Peyer's patch (tissue), 4 donors: ENCODE data around the gene CA7. TPM values are rescaled to one million over a fixed set of nuclear protein-coding genes. Genes with fewer than 3 reads are reported as not detected.
A peak's percentile ranks its signal among the peaks of the same experiment; 100 is the strongest.

Experiments used
- DNase-seq, 3 donors: peaks; one replicate each; pipeline ENCODE4 v3.0.0-alpha.2; 2017 to 2019
- H3K27ac ChIP-seq, 4 donors: fragments of 200-600 bp; sonication (generic); one replicate each; pipeline ENCODE4 v1.5.1; 2016 to 2019
- H3K27me3 ChIP-seq, 2 donors: fragments of 200-600 bp; sonication (generic); one replicate each; pipeline ENCODE4 v1.5.1; 2019
- H3K36me3 ChIP-seq, 3 donors: fragments of 200-600 bp; sonication (generic); one replicate each; pipeline ENCODE4 v1.5.1; 2016 to 2019
- H3K4me1 ChIP-seq, 4 donors: fragments of 200-600 bp; sonication (generic); one replicate each; pipeline ENCODE4 v1.5.1; 2016 to 2019
- H3K4me3 ChIP-seq, 4 donors: fragments of 200-600 bp; sonication (generic); 1 replicate in 3 of 4; 2 replicates in 1 of 4; pipeline ENCODE4 v1.5.1; 2016 to 2019; ENCODE audit warnings: mild to moderate bottlenecking in 1 of 4
- H3K9me3 ChIP-seq, 4 donors: fragments of 200-600 bp; sonication (generic); one replicate each; pipeline ENCODE4 v1.5.1; 2016 to 2019; ENCODE audit warnings: mild to moderate bottlenecking in 1 of 4
- POLR2A ChIP-seq, 2 donors: fragments of 450-650 bp; IDR thresholded peaks; one replicate each; pipeline ENCODE4 v1.5.1; 2017; ENCODE audit warnings: antibody characterized with exemption in 2 of 2, mild to moderate bottlenecking in 2 of 2, moderate library complexity in 2 of 2
- total RNA-seq, 4 donors: library from RNA; depleted of rRNA; stranded (reverse); fragments of >200 nt; gene quantifications; one replicate each; pipeline ENCODE4 v1.1.0, GENCODE V29; 2016
- TF ChIP-seq, protein P1 (sequence below), 6 experiments: fragments of 450-650 bp in 4 of 6; fragments of 200-600 bp in 2 of 6; sonication (generic) in 1 of 6; IDR thresholded peaks; one replicate each; pipeline ENCODE4 v1.5.1; 2017 to 2019; ENCODE audit warnings: antibody characterized with exemption in 6 of 6, mild to moderate bottlenecking in 3 of 6, moderate library complexity in 1 of 6

CA7 gene
- total RNA-seq, 4 donors from 2014 or later: 13.2 to 59.4 (median 32.2) TPM

DNA sequence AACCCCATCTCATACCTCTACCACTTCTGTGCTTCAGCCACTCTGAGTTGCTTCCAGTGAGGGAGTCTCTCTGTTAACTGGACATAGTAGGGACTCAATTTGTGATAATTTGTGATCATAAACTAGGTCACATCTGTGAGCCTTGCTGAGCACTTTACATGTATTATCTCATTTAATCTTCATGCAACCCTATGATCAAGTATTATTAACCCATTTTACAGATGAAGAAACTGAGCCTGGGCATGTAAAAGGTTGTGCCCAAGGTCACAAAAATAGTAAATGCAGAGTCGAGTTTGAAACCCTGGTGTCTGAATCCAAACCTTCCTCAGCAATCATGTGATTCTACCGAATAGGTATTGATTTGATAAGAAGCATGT lies 54.7 kb downstream of the CA7 start:
- Histone ChIP-seq H3K27me3 (no peaks in the 10 kb centered on the region), H3K4me3 (no peak overlapping the region), H3K4me1 (peaks cover 3 to 49% (median 11%) of the 10 kb centered on the region in 4 donors), H3K9me3 (no peaks in the 10 kb centered on the region), H3K36me3 (no peaks in the 10 kb centered on the region), H3K27ac (peak overlapping the region in 3 of 4 donors; percentile 67 to 85 (median 85))
- no peak for DNase-seq
- TF ChIP-seq POLR2A (IDR thresholded peaks at IDR 0.05): no peak
- TF ChIP-seq, protein P1, sequence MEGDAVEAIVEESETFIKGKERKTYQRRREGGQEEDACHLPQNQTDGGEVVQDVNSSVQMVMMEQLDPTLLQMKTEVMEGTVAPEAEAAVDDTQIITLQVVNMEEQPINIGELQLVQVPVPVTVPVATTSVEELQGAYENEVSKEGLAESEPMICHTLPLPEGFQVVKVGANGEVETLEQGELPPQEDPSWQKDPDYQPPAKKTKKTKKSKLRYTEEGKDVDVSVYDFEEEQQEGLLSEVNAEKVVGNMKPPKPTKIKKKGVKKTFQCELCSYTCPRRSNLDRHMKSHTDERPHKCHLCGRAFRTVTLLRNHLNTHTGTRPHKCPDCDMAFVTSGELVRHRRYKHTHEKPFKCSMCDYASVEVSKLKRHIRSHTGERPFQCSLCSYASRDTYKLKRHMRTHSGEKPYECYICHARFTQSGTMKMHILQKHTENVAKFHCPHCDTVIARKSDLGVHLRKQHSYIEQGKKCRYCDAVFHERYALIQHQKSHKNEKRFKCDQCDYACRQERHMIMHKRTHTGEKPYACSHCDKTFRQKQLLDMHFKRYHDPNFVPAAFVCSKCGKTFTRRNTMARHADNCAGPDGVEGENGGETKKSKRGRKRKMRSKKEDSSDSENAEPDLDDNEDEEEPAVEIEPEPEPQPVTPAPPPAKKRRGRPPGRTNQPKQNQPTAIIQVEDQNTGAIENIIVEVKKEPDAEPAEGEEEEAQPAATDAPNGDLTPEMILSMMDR (IDR thresholded peaks at IDR 0.05): no peak

DNA sequence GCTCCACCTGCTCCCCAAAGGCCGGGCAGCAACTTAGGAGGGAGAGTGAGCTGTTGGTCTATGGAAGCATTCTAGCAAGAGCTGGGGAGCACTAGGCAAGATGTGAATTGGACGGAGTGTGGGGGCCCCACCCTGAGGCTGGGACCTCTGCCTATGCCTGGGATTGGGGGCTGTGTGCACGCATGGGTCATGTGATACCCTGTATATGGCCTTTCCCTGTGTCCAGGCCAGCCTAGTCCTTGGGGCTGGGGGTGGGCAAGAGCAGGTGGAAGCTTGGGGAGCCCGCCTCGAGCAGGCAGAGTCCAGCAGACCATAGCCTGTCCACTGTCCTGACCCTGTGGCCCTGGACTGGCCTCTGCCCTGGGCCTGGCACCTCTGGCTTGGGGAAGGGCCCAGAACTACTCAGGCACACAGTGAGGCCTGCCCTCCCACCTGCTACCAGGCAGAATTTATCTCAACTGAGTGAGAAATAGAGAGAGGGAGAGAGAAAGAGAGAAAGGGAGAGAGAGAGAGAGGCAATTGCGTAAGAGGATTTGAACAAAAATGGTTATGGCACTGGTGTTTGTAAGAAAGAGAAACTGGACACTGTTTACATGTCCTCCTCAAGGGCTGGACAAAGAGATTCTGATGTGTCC lies 55.2 kb downstream of the CA7 start:
- DNase-seq: peak in 1 of 3 donors; percentile 48
- H3K9me3 ChIP-seq: no peaks in the 10 kb centered on the region
- peaks cover 3 to 49% (median 11%) of the 10 kb centered on the region in 4 donors for H3K4me1 ChIP-seq
- TF ChIP-seq, protein P1 (IDR thresholded peaks at IDR 0.05): no peak
- TF ChIP-seq POLR2A (IDR thresholded peaks at IDR 0.05): no peak
- H3K36me3 ChIP-seq: no peaks in the 10 kb centered on the region
- no peak overlapping the region for H3K4me3 ChIP-seq
- H3K27me3 ChIP-seq: no peaks in the 10 kb centered on the region
- H3K27ac ChIP-seq: peak overlapping the region; percentile 67 to 85 (median 78)

DNA sequence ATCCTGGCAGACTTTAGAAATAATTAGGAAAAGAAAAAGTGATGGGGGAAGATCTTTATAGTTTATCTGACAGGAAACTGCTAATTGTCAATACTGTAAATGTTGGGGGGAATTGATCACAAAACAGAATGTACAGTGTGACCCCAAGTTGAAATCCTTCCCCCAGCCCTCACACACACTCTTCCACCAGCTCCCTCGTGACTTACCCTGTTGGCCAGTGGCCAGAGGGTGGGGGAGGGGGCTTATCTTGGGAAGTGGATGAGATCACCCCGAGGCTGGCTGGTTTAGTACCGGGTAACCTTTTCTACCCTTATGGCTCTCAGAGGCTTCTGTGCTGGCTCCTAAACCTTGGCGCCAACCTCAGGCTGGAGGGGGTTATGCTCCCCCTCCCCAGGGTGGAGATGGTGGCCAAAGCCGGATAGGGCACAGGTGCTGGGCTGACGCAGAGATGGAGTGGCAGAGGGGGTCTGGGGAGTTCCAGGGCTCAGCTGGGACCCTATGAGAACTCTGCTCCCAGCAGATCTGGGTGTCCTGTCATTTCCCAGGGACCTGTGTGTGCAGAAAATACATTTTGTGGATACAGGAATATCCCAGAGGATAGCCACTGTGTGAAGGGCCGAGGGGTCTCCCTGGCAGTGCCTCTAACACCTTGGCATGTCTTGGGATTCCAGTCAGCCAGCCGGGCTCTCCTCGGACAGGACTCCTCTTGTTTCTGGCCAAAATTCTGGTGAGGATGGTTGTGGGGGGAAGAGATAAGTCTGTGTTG lies 55.9 kb downstream of the CA7 start:
- Histone ChIP-seq H3K27me3 (no peaks in the 10 kb centered on the region), H3K4me1 (peaks cover 3 to 53% (median 11%) of the 10 kb centered on the region in 4 donors), H3K4me3 (no peak overlapping the region), H3K9me3 (no peaks in the 10 kb centered on the region), H3K27ac (peak overlapping the region; percentile 67 to 85 (median 78)), H3K36me3 (no peaks in the 10 kb centered on the region)
- TF ChIP-seq, protein P1 (IDR thresholded peaks at IDR 0.05): no peak
- peak in 1 of 2 donors; percentile 67 for TF ChIP-seq POLR2A (IDR thresholded peaks at IDR 0.05)
- peak; percentile 41 to 92 (median 87) for DNase-seq

DNA sequence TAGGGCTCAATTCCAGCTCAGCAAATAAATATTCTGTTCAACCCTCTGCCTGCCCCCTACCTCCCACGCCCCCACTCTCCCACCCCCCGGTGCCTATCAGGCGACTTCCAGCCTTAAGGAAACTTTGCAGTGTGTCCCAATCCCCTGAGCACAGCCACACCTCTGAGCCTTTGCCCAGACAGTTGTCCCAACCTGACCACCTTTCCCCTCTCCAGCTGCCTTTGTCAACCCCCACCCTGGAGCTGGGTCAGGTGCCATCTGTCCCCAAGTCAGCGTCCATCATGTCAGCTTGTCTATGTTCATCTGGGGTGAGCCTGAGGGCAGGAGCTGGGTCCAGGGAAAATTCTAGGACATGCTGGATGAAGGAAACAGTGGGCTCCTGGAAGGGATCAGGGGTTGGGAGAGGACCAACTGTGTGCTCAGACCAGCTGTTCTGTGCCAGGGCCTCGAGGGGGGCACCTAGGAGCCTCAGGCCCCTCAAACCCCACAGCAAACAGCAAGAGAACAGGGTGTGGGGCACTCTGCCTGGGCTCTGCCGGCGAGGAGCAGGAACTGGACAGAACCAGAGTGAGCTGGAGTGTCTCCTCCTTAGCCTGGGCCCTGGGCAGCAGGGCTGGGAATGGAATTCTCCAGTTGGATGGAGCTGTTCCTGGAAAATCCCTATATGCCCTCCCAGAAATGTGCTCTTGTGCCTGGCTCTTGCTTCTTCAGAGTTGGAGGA lies 56.7 kb downstream of the CA7 start:
- H3K4me3 ChIP-seq: no peak overlapping the region
- peak in 1 of 3 donors; percentile 55 for DNase-seq
- H3K36me3 ChIP-seq: no peaks in the 10 kb centered on the region
- no peaks in the 10 kb centered on the region for H3K27me3 ChIP-seq
- peak overlapping the region; percentile 67 to 85 (median 78) for H3K27ac ChIP-seq
- H3K4me1 ChIP-seq: peaks cover 0 to 54% (median 9%) of the 10 kb centered on the region in 4 donors
- TF ChIP-seq, protein P1 (IDR thresholded peaks at IDR 0.05): no peak
- no peak for TF ChIP-seq POLR2A (IDR thresholded peaks at IDR 0.05)
- H3K9me3 ChIP-seq: no peaks in the 10 kb centered on the region

DNA sequence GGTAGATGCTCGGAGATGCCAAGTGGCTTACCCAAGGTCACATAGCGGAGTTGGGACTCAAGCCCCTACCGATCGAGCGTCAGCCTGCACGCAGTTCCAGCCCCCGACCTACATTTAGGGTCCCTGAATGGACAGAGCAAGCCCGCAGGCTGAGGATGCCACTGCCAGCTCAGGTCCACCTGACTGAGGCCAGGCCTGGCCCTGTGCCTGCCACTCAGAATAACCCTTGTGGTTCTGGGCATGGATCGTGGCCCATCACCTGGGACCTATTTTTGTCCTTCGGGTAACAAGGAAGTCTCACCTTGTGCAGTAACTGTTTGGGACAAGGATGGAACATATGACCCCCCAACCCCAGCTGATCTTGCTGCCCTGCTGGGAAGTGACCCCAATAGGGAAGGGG lies 57.4 kb downstream of the CA7 start:
- H3K36me3 ChIP-seq: no peaks in the 10 kb centered on the region
- H3K27ac ChIP-seq: peak overlapping the region; percentile 67 to 85 (median 78)
- peaks cover 0 to 52% (median 7%) of the 10 kb centered on the region in 4 donors for H3K4me1 ChIP-seq
- H3K4me3 ChIP-seq: no peak overlapping the region
- TF ChIP-seq, protein P1 (IDR thresholded peaks at IDR 0.05): no peak
- TF ChIP-seq POLR2A (IDR thresholded peaks at IDR 0.05): no peak
- H3K9me3 ChIP-seq: no peaks in the 10 kb centered on the region
- no peaks in the 10 kb centered on the region for H3K27me3 ChIP-seq
- no peak for DNase-seq
